Measurements from ENCODE around the gene CDIP1.

CDIP1 gene

GRCh38 chr16:4548124-4548523 is 9.6 kb upstream of the CDIP1 start:
- no peaks in the 10 kb centered on the region for H3K9me2 ChIP-seq (replicated peaks; ENCODE audit: control insufficient read depth, low read length)
- peaks cover 14% of the 10 kb centered on the region for H3K4me1 ChIP-seq (ENCODE audit: control insufficient read depth, low read length)
- no peaks in the 10 kb centered on the region for H3K36me3 ChIP-seq (ENCODE audit: control insufficient read depth, low read length)
- no peaks in the 10 kb centered on the region for H3K79me2 ChIP-seq (ENCODE audit: control insufficient read depth, low read length)
- H3K4me3 ChIP-seq (ENCODE audit: low read length) = no peak overlapping the region
- no peak overlapping the region for H3K27ac ChIP-seq (ENCODE audit: low read depth, low read length)
- no peaks in the 10 kb centered on the region for H4K20me1 ChIP-seq (ENCODE audit: control insufficient read depth, insufficient read depth, low read depth, low read length)
- H3K27me3 ChIP-seq (ENCODE audit: control insufficient read depth, low read length) = no peaks in the 10 kb centered on the region; the same call in 1 of the 2 replicates
- no peak overlapping the region for H3K4me2 ChIP-seq (ENCODE audit: low read length)
- no peaks in the 10 kb centered on the region for H3F3A ChIP-seq (ENCODE audit: control insufficient read depth, insufficient read depth)
- H3K9me3 ChIP-seq (ENCODE audit: control insufficient read depth, insufficient read depth, low read length) = no peaks in the 10 kb centered on the region
- TF ChIP-seq EZH2phosphoT487 (IDR thresholded peaks at IDR 0.05; ENCODE audit: borderline replicate concordance, low read length) (no peak), CTCF (IDR thresholded peaks at IDR 0.05; ENCODE audit: low read depth, low read length, poor library complexity, severe bottlenecking) (no peak)

- no peaks in the 10 kb centered on the region for H3F3A ChIP-seq (ENCODE audit: control insufficient read depth, insufficient read depth)
- H3K79me2 ChIP-seq (ENCODE audit: control insufficient read depth, low read length) = no peaks in the 10 kb centered on the region
- H3K4me1 ChIP-seq (ENCODE audit: control insufficient read depth, low read length) = peaks cover 14% of the 10 kb centered on the region
- H3K4me3 ChIP-seq (ENCODE audit: low read length) = no peak overlapping the region
- H3K27ac ChIP-seq (ENCODE audit: low read depth, low read length) = no peak overlapping the region
- no peaks in the 10 kb centered on the region for H4K20me1 ChIP-seq (ENCODE audit: control insufficient read depth, insufficient read depth, low read depth, low read length)
- no peaks in the 10 kb centered on the region for H3K36me3 ChIP-seq (ENCODE audit: control insufficient read depth, low read length)
- no peaks in the 10 kb centered on the region for H3K9me2 ChIP-seq (replicated peaks; ENCODE audit: control insufficient read depth, low read length)
- peaks cover 7% of the 10 kb centered on the region for H3K9me3 ChIP-seq (ENCODE audit: control insufficient read depth, insufficient read depth, low read length)
- no peak for TF ChIP-seq EZH2phosphoT487 (IDR thresholded peaks at IDR 0.05; ENCODE audit: borderline replicate concordance, low read length)
- no peak for TF ChIP-seq CTCF (IDR thresholded peaks at IDR 0.05; ENCODE audit: low read depth, low read length, poor library complexity, severe bottlenecking)
- H3K27me3 ChIP-seq (ENCODE audit: control insufficient read depth, low read length) = peaks cover 7% of the 10 kb centered on the region
- no peak overlapping the region for H3K4me2 ChIP-seq (ENCODE audit: low read length)
Measured at GRCh38 chr16:4544473-4544872, 5.9 kb upstream of the CDIP1 start.

- Histone ChIP-seq H3K27ac (ENCODE audit: low read depth, low read length) (no peak overlapping the region), H4K20me1 (ENCODE audit: control insufficient read depth, insufficient read depth, low read depth, low read length) (no peaks in the 10 kb centered on the region), H3K4me3 (ENCODE audit: low read length) (no peak overlapping the region), H3K9me2 (replicated peaks; ENCODE audit: control insufficient read depth, low read length) (no peaks in the 10 kb centered on the region), H3K79me2 (ENCODE audit: control insufficient read depth, low read length) (no peaks in the 10 kb centered on the region), H3K9me3 (ENCODE audit: control insufficient read depth, insufficient read depth, low read length) (peaks cover 14% of the 10 kb centered on the region), H3K4me1 (ENCODE audit: control insufficient read depth, low read length) (peaks cover 13% of the 10 kb centered on the region), H3F3A (ENCODE audit: control insufficient read depth, insufficient read depth) (no peaks in the 10 kb centered on the region), H3K27me3 (ENCODE audit: control insufficient read depth, low read length) (peaks cover 32% of the 10 kb centered on the region), H3K4me2 (ENCODE audit: low read length) (no peak overlapping the region), H3K36me3 (ENCODE audit: control insufficient read depth, low read length) (no peaks in the 10 kb centered on the region)
- TF ChIP-seq EZH2phosphoT487 (IDR thresholded peaks at IDR 0.05; ENCODE audit: borderline replicate concordance, low read length) (no peak), CTCF (IDR thresholded peaks at IDR 0.05; ENCODE audit: low read depth, low read length, poor library complexity, severe bottlenecking) (no peak)
Measured at GRCh38 chr16:4539716-4540284, 1.2 kb upstream of the CDIP1 start.

Data from DOHH2 (cell line).